Naive thymus-derived CD4-positive, alpha-beta T cell (primary cell): ENCODE measurements around the gene GBX2. TPM values are rescaled to one million over a fixed set of nuclear protein-coding genes. Genes with fewer than 3 reads are reported as not detected.

Source experiments
- ATAC-seq: fragments of 150-1000 bp; cut with Tn5 transposase; 2 replicates; pipeline ENCODE4 v1.10.0; 2021; ENCODE audit warnings: mild to moderate bottlenecking, moderate library complexity
- CTCF ChIA-PET: fragments of 350-600 bp; sonication (Branson Sonifier 250); formaldehyde crosslinking; loops from one replicate; lab custom pipeline; 2021; ENCODE audit warnings: antibody characterized with exemption; lab: Charles Lee
- POLR2A ChIA-PET: fragments of 350-600 bp; sonication (Branson Sonifier 250); formaldehyde crosslinking; loops from one replicate; lab custom pipeline; 2021; ENCODE audit warnings: antibody characterized with exemption, inconsistent platforms; lab: Charles Lee
- DNase-seq, 9 donors: peaks; one replicate each; pipeline versions ENCODE4 v3.0.0 to v3.0.0-alpha.2; 2020 to 2022; ENCODE audit warnings: mixed read lengths in 1 of 9
- H3K27ac ChIP-seq: one replicate; pipeline ENCODE4 v1.7.0; 2013; ENCODE audit warnings: mild to moderate bottlenecking, low read depth, low read length, moderate library complexity
- H3K27me3 ChIP-seq, 2 donors: one replicate each; pipeline ENCODE4 v1.7.0; 2013; ENCODE audit warnings: low read length in 2 of 2, mild to moderate bottlenecking in 2 of 2, moderate library complexity in 2 of 2; ENCODE audit not compliant: control insufficient read depth in 2 of 2, insufficient read depth in 2 of 2
- H3K36me3 ChIP-seq, 3 experiments: 1 replicate in 2 of 3; 2 replicates in 1 of 3; pipeline ENCODE4 v1.7.0; 2013; ENCODE audit warnings: low read length in 3 of 3, mild to moderate bottlenecking in 3 of 3, moderate library complexity in 1 of 3; ENCODE audit not compliant: insufficient read depth in 3 of 3, control insufficient read depth in 2 of 3
- H3K4me1 ChIP-seq, 2 donors: one replicate each; pipeline ENCODE4 v1.7.0; 2013; ENCODE audit warnings: low read length in 2 of 2, mild to moderate bottlenecking in 2 of 2, moderate library complexity in 1 of 2; ENCODE audit not compliant: control insufficient read depth in 2 of 2, insufficient read depth in 2 of 2
- H3K4me3 ChIP-seq: 2 replicates; pipeline ENCODE4 v1.7.0; 2013; ENCODE audit warnings: mild to moderate bottlenecking, low read length
- H3K9me3 ChIP-seq, 3 experiments: 1 replicate in 2 of 3; 2 replicates in 1 of 3; pipeline ENCODE4 v1.7.0; 2013; ENCODE audit warnings: low read length in 3 of 3; ENCODE audit not compliant: control insufficient read depth in 2 of 3
- H3K27ac Mint-ChIP-seq, 9 donors: one replicate each; pipeline ENCODE4 v1.8.0; 2020 to 2022; ENCODE audit warnings: mixed read lengths in 9 of 9, mild to moderate bottlenecking in 8 of 9, moderate library complexity in 5 of 9, inconsistent platforms in 2 of 9
- H3K27me3 Mint-ChIP-seq, 5 donors: one replicate each; pipeline ENCODE4 v1.8.0; 2021 to 2022; ENCODE audit warnings: mixed read lengths in 5 of 5, mild to moderate bottlenecking in 1 of 5
- H3K36me3 Mint-ChIP-seq, 5 donors: one replicate each; pipeline ENCODE4 v1.8.0; 2020 to 2022; ENCODE audit warnings: mixed read lengths in 5 of 5, mild to moderate bottlenecking in 3 of 5, inconsistent platforms in 1 of 5
- H3K4me1 Mint-ChIP-seq, 7 donors: one replicate each; pipeline ENCODE4 v1.8.0; 2020 to 2022; ENCODE audit warnings: mixed read lengths in 7 of 7, mild to moderate bottlenecking in 3 of 7, inconsistent platforms in 1 of 7
- H3K4me3 Mint-ChIP-seq, 10 donors: one replicate each; pipeline ENCODE4 v1.8.0; 2020 to 2022; ENCODE audit warnings: mild to moderate bottlenecking in 10 of 10, mixed read lengths in 10 of 10, moderate library complexity in 6 of 10, inconsistent platforms in 2 of 10
- H3K9me3 Mint-ChIP-seq, 11 donors: one replicate each; pipeline ENCODE4 v1.8.0; 2020 to 2022; ENCODE audit warnings: mixed read lengths in 11 of 11, mild to moderate bottlenecking in 4 of 11, inconsistent platforms in 1 of 11, moderate library complexity in 1 of 11
- intact Hi-C, 2 donors: fragments of 100-400 bp; cut with micrococcal nuclease; formaldehyde crosslinking; loops; one replicate each; pipeline ENCODE4 v1.15.1; 2023
- polyA plus RNA-seq, 2 donors: library from polyadenylated mRNA; unstranded; fragments of 300-500 nt; fragmentation: Illumina TruSeq; gene quantifications; one replicate each; pipeline ENCODE4 v1.2.3, GENCODE V29; 2021
- total RNA-seq, 6 experiments: library from RNA in 5 of 6; stranded (reverse) in 5 of 6; gene quantifications; 1 replicate in 5 of 6; 2 replicates in 1 of 6; pipeline ENCODE4 v1.2.3 and lab custom pipeline; 2021 to 2026

GBX2 gene
- total and polyA plus RNA-seq, 7 experiments from 2014 or later, result not detected

GRCh38 chr2:236120141-236120601 is 48.0 kb downstream of the GBX2 start:
- no peak overlapping the region for H3K27ac ChIP-seq
- ATAC-seq, result no peak
- Mint-ChIP-seq H3K27me3 (peaks cover 0 to 20% (median 9%) of the 10 kb centered on the region in 5 donors), H3K9me3 (peaks cover 0 to 3% (median 0%) of the 10 kb centered on the region in 11 donors), H3K27ac (no peak overlapping the region), H3K36me3 (no peaks in the 10 kb centered on the region), H3K4me1 (peaks cover 0 to 2% (median 0%) of the 10 kb centered on the region in 7 donors), H3K4me3 (no peak overlapping the region)
- CTCF ChIA-PET, result no interaction called here
- POLR2A ChIA-PET, result no interaction called here
- no peak overlapping the region for H3K4me3 ChIP-seq
- H3K27me3 ChIP-seq, result no peaks in the 10 kb centered on the region
- intact Hi-C loops, result no loop called here
- H3K4me1 ChIP-seq, result no peaks in the 10 kb centered on the region
- no peaks in the 10 kb centered on the region for H3K36me3 ChIP-seq
- DNase-seq, result no peak
- no peaks in the 10 kb centered on the region for H3K9me3 ChIP-seq

GRCh38 chr2:236119476-236119875 is 48.7 kb downstream of the GBX2 start:
- no peak overlapping the region for H3K27ac Mint-ChIP-seq
- H3K27me3 Mint-ChIP-seq, result peaks cover 0 to 20% (median 9%) of the 10 kb centered on the region in 5 donors

GRCh38 chr2:236119003-236119402 is 49.2 kb downstream of the GBX2 start:
- H3K36me3 ChIP-seq, result no peaks in the 10 kb centered on the region
- Mint-ChIP-seq H3K27ac (no peak overlapping the region), H3K27me3 (peaks cover 0 to 20% (median 9%) of the 10 kb centered on the region in 5 donors), H3K4me3 (no peak overlapping the region), H3K36me3 (no peaks in the 10 kb centered on the region), H3K9me3 (peaks cover 0 to 3% (median 0%) of the 10 kb centered on the region in 11 donors), H3K4me1 (peaks cover 0 to 2% (median 0%) of the 10 kb centered on the region in 7 donors)
- DNase-seq (no peak), ATAC-seq (no peak)
- ChIA-PET CTCF (no interaction called here), POLR2A (no interaction called here)
- no peaks in the 10 kb centered on the region for H3K27me3 ChIP-seq
- intact Hi-C loops, result no loop called here
- H3K4me3 ChIP-seq, result no peak overlapping the region
- no peaks in the 10 kb centered on the region for H3K9me3 ChIP-seq
- no peaks in the 10 kb centered on the region for H3K4me1 ChIP-seq
- no peak overlapping the region for H3K27ac ChIP-seq

More at GRCh38 chr2:236119476-236119875, 48.7 kb downstream of the GBX2 start:
- no peaks in the 10 kb centered on the region for H3K27me3 ChIP-seq
- no peaks in the 10 kb centered on the region for H3K36me3 Mint-ChIP-seq
- ChIA-PET POLR2A (no interaction called here), CTCF (no interaction called here)
- no peaks in the 10 kb centered on the region for H3K9me3 ChIP-seq
- H3K4me3 Mint-ChIP-seq, result no peak overlapping the region
- H3K4me1 ChIP-seq, result no peaks in the 10 kb centered on the region
- DNase-seq (no peak), ATAC-seq (no peak)
- H3K9me3 Mint-ChIP-seq, result peaks cover 0 to 3% (median 0%) of the 10 kb centered on the region in 11 donors
- H3K27ac ChIP-seq, result no peak overlapping the region
- H3K4me1 Mint-ChIP-seq, result peaks cover 0 to 2% (median 0%) of the 10 kb centered on the region in 7 donors
- H3K4me3 ChIP-seq, result no peak overlapping the region
- H3K36me3 ChIP-seq, result no peaks in the 10 kb centered on the region
- intact Hi-C loops, result no loop called here

GRCh38 chr2:236117861-236118269 is 50.3 kb downstream of the GBX2 start:
- POLR2A ChIA-PET, result no interaction called here
- Histone ChIP-seq H3K4me3 (no peak overlapping the region), H3K9me3 (no peaks in the 10 kb centered on the region), H3K27ac (no peak overlapping the region), H3K36me3 (no peaks in the 10 kb centered on the region), H3K27me3 (no peaks in the 10 kb centered on the region), H3K4me1 (no peaks in the 10 kb centered on the region)
- Mint-ChIP-seq H3K4me1 (peaks cover 0 to 2% (median 0%) of the 10 kb centered on the region in 7 donors), H3K9me3 (peaks cover 0 to 3% (median 0%) of the 10 kb centered on the region in 11 donors), H3K4me3 (no peak overlapping the region), H3K27me3 (peaks cover 0 to 20% (median 9%) of the 10 kb centered on the region in 5 donors), H3K27ac (no peak overlapping the region), H3K36me3 (no peaks in the 10 kb centered on the region)
- CTCF ChIA-PET, result no interaction called here
- intact Hi-C loops, result no loop called here
- no peak for DNase-seq
- ATAC-seq, result no peak

- DNase-seq (no peak), ATAC-seq (no peak)
- no peaks in the 10 kb centered on the region for H3K36me3 Mint-ChIP-seq
- H3K9me3 Mint-ChIP-seq, result peaks cover 0 to 5% (median 0%) of the 10 kb centered on the region in 11 donors
- Histone ChIP-seq H3K9me3 (no peaks in the 10 kb centered on the region), H3K4me3 (no peak overlapping the region), H3K4me1 (no peaks in the 10 kb centered on the region), H3K27me3 (no peaks in the 10 kb centered on the region), H3K27ac (no peak overlapping the region), H3K36me3 (no peaks in the 10 kb centered on the region)
- ChIA-PET POLR2A (no interaction called here), CTCF (no interaction called here)
- H3K4me3 Mint-ChIP-seq, result no peak overlapping the region
- H3K27ac Mint-ChIP-seq, result no peak overlapping the region
- peaks cover 0 to 20% (median 9%) of the 10 kb centered on the region in 5 donors for H3K27me3 Mint-ChIP-seq
- intact Hi-C loops, result no loop called here
- H3K4me1 Mint-ChIP-seq, result peaks cover 0 to 2% (median 0%) of the 10 kb centered on the region in 7 donors
Observed at GRCh38 chr2:236117401-236117800, 50.8 kb downstream of the GBX2 start.

Other genes with a start within 250 kb of the GBX2 start
- gene ASB18, start 96.0 kb upstream of the GBX2 start, total RNA-seq, result not detected
- not detected for gene ASB18, start 96.0 kb upstream of the GBX2 start, polyA plus RNA-seq